HTERT RPE-1 (cell line): Measurements from ENCODE around the gene MAGI1.

Experiments used
- in situ Hi-C: fragments of 300-500 bp; cut with MboI; formaldehyde crosslinking; loops from 4 replicates; pipeline ENCODE4 v1.14.3; 2020; ENCODE audit warnings: low sequenced_read_pairs

Gene MAGI1

DNA sequence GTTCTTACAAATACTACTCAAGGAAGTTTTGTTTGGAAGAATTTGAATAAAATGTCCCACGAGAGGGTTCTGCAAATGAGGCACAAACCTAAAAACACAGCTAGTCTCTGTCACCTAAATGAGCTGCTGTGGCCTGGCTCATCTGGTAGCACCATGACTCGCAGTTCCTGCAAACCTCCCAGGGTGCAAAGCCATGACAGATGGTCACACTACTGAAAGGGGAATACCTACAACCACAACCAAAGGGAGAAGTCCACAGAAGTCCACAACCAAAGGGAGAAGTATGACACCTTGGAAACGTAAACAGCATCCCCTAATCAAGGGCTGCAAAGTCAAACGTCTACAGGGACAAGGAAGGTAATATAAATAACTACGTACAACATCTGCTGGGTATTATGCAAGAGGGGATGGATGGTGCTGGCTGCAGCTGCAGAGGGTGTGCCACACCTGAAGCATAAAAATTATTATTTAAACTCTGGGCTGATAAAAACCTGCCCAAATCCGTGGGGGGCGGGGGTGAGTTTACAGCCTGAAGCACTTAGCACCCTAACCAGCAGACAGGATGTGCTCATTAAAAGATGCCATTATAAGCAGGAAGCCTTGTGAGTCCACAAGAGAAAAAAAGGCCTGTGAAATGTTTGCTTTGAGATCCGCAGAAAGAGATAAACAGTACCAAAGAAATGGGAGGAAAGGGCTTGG lies 184.0 kb downstream of the MAGI1 start:
- in situ Hi-C loops: no loop called here

DNA sequence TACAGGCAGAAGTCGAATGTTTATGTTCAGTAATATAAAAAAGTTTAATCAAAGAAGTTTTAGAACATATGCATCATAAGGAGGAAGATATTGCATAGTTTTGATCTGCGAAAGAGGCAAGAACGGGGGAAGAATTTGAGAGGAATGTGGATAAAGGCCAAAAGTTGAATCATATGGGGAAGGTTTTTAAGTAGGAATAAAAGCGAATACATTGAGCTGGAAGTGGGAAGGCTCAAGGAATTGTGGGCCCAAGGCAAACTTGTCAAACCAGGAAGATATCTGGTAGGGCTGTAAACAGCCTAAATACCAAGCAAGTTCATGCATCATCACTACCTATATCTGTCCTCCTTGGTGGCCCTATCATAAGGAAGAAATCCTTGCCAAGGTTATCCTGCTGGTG lies 186.9 kb downstream of the MAGI1 start:
- in situ Hi-C loops: no loop called here

DNA sequence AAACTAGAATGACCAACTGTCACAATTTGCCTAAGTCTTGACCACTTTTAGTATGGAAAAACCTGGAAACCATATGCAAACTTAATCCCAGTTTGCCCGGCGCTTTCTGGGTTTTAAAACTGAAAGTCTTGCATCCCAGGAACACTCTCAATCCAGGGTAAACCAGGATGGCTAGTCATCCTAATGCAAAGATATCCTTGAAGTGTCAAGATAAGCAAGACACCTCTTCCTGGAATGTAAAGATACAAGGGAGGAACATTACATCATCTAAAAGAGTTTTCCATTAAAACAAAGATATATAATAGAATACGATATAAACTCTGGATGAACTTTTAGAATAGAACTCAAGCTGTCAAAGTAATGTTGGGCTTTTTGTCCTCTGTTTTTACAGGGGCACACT lies 188.5 kb downstream of the MAGI1 start:
- in situ Hi-C loops: no loop called here

DNA sequence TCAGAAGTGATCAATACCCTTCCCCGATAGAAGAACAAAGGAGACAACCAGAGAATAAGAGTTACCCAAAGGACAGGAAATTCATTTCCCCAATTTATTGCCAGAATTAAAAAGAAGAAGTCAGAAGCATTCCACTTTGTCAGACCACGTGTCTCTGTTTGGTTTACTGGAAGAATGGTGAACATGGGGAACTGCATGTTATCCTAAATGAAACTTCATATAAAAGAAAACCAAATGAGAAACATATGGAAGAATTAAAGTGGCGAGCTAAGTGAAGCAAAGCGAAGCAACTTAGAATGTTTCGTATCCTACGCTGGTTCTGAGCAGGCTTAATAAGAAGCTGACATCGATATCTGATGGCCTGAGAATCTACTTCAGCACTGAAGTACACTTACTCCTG lies 190.7 kb downstream of the MAGI1 start:
- in situ Hi-C loops: no loop called here

DNA sequence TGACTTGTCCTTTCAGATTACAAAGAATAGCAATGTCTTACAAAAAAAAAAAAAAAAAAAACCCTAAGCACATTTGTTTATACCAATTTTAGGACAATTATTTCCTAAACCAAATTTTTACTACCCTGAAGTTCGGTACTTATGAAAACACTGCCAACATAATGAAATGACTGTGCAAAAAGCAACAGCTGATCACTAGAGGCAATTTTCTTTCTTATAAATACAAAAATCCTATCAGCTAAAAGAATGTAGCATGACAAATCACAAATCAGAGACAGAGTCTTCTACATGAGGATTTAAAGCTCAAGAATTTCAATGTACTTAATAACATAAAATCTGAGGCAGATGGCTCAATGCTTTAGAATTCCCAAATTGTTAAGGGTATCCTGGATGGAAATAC lies 191.8 kb downstream of the MAGI1 start:
- in situ Hi-C loops: no loop called here

DNA sequence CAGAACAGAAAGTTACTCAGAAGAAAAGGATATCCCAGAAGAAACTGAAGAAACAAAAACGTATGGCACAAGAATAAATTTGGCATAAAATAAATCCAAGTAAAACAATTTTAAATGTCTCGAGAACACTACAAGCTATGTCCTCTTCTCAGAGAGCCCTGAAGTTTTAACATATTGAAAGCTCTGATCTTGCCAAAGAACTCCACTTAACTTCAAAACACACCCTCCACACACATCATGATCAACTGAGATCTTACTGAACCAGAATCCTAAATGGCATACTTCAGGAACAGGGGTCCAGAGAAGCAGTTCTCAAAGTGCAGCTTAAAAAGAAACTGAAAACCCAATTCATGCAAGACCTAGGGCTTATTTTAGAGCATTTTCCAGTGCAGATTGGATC lies 194.3 kb downstream of the MAGI1 start:
- in situ Hi-C loops: no loop called here

DNA sequence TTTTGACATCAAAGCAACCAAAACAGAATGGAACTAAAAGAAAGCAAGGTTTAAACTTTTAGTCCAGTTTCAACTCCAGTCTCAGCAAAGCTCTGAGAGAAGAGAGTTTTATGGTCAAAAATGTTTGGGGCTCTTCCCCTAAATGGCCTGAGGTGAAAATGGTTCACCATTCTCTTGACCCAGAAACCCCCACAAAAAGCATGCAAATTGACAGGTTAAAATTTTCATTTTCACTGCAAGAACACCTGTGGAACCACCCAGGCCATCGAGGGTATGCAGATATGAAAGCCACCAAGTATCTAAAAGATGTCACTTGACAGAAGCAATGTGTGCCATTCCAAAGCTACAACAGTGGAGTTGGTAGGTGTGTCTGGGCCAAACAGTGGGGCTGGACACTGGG lies 195.0 kb downstream of the MAGI1 start:
- in situ Hi-C loops: no loop called here

DNA sequence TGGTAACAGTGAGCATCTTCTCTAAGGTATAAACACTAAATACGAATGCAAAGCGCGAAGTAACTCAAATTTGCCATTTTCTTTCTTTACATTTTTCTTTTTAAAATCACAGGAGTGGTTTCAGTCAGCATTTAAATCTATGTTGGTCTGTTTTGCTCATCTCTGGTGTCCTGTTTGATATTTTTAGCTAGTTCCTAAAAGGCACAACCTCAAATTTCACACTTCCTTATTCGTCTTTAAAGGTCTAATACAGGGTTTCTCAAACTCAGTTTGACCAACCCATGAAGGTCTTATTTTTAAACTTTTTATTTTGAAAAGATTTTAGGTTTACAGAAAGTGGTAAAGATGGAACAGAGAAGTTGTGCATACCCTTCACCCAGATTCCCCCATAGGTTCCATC lies 201.1 kb downstream of the MAGI1 start:
- in situ Hi-C loops: no loop called here

DNA sequence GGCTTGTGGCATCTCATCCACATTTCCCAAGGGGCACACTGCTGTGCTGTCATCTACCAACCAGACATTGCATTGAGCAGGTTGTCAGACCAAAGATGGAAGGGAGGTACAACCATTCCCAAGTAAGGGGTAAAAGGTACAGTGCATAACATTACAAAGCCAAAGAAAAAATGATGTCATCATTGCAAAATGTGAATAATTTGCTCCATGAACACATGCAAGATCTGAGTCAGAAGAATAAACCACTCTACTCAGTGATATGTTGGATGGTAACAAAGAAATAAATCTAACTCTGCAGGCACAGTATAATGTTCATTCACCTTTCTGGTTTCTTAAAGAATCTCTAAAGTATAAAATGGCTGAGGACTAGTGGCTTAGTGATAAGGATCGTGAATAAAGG lies 202.7 kb downstream of the MAGI1 start:
- in situ Hi-C loops: no loop called here

DNA sequence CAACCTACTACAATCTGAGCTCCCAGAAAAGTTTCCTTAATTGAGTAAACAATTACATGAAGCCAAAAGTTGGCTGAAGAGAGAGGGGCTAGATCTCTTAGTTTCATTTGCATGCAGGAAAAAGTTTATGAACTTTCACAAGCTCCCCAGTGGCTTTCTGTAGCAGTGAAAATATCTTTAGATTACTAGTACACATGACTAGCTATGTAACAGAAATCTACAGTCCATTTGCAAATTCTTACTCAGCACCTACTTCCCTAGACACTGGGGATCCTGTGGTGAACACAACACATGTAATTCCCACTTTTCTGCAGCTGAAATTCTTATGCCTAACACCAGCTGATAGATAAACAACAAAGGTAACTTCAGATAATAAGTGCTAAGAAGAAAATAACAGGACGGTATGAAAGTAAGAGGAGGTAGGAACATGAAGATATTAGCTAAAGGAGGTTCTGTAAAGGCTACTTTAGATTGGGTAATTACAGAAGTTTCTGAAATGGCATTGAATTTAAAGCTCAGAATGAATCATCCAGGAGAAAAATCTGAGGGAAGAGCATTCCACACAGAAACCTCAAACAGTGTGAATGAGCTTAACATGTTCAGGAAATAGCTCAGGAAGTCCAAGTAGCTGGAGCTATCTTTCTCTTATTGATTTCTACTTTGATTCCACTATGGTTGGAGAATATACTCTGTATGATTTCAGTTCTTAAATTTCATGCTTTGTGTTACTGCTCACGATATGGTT lies 204.8 kb downstream of the MAGI1 start:
- in situ Hi-C loops: no loop called here

DNA sequence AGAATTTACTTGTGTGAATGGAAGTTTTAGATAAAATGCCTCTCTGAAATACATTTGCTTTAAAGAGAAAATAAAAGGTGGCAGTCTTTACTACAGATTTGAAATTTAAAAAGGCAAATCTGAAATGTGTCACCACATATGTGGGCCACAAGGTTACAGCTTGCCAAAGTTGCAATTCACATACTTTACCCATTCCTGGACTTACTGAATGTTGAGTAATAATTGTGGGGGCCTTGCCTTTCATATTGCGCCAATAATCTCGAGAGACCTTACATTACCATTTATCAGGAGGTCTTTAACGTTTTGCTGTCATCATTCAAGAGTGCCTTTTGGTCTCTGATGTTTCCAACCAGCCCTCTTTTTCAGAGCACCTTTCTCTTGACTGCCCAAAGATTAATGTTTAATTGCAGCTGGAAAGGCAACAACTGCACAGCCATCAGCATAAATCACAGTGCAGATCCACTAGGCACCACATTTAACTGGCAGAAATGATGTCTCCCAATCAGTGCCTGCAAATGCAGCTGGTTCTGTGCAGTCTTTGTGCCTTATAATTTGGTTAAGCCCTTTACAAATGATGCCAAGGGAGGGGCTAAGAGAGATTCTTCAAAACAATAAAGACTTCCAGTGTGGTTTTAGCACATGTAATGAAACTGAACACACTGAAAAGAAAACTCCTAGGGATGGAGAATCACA lies 206.8 kb downstream of the MAGI1 start:
- in situ Hi-C loops: no loop called here

DNA sequence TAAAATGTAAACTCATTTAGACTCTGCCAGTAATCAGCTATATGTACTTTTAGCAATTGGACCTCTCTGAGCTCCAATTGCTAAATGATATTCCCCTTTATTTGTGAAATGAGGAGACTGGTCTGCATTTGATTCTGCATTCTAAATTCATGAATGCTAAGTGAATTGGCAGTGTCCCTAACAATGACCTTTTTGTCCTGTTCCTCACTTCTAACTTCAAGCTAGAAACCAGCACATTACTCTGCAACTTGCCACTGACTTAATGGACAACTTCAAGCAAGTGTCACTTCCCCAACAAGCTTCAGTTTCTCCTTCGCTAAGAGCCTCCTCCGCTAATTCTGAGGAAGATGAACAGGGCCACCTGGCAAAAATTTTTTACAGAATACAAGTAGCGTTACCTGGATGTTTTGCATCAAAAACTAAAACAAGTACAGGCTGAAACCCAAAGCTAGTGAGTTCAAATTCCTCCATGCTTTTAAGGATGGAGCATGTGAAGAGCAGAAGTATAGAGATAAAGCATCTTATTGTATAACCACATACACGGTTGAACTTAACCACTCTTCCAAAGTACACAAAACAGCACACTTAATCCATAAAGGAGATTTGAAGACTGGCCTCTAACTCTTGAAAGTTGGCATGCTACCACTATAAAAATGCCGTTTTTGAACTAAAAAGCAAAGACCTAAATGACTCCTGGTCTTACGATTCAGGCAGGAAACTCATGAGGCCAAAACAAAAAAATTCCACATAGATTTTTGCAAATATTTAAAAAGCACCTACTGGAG lies 207.6 kb downstream of the MAGI1 start:
- in situ Hi-C loops: no loop called here

DNA sequence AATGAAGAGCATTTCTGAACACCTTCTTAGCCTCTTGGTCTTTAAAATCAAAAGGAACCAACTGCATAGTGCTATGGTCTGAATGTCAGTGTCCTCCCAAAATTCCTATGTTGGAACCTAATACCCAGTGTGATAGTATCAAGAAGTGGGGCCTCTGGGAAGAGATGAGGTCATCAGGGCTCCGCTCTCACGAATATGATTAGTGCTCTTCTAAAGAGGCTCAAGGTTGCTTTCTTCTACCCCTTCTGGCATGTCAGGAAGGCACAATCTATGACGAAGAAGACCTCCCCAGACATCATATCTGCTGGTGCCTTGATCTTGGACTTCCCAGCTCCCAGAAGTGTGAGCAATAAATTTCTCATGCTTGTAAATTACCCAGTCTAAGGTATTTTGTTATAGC lies 209.5 kb downstream of the MAGI1 start:
- in situ Hi-C loops: no loop called here

DNA sequence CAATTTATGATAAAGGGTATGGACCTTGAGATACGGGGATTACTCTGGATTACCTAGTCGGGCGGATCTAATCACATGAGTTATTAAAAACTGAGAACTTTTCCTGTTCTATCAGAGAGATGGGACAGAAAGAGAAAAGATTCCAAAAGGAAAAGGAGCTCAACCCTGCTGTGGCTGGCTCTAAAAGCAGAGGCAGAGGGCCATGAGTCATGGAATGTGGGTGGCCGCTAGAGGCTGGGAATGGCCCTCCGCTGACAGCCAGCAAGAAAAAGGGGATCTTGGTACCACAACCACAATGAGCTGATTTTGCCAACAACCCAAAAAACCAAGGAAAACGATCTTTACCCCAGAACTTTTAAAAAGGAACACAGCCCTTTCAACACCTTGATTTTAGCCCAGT lies 210.0 kb downstream of the MAGI1 start:
- in situ Hi-C loops: no loop called here

DNA sequence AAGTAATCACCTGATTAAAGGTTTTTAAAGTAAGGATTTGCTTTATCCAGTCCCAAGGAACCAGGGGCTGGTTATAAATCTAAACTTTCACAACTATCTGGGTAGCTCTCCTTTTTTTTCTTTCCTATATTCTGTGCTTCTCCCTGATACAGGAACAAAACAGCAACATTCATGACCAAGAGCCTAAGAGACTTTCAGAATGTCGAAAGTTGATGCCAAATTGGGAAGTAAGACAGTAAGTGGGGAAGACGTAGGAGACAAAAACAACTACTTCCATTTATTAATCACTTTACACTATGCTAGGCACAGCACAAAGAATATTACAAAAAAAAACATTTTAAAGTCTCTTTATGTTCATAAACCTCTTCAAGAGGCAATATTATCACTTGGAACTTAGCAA lies 211.6 kb downstream of the MAGI1 start:
- in situ Hi-C loops: no loop called here

DNA sequence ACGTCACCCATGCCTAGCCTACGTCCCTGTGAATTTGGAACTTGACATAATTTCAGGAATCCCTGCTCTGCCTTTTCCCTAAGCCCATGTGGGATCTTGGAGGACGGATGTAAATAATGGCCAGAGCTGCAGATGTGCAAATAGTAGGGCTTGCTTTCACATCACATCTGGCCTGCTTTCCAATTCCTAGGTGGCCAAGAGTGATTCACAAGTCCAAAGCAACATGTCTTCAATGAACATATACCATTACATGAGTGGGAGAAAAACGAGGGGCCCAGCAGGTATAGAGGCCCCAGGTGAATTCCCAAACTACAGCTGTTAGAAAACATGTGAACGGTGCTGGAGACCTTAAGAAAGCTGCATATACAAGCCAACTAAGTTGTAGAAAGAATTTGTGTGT lies 214.6 kb downstream of the MAGI1 start:
- in situ Hi-C loops: no loop called here

DNA sequence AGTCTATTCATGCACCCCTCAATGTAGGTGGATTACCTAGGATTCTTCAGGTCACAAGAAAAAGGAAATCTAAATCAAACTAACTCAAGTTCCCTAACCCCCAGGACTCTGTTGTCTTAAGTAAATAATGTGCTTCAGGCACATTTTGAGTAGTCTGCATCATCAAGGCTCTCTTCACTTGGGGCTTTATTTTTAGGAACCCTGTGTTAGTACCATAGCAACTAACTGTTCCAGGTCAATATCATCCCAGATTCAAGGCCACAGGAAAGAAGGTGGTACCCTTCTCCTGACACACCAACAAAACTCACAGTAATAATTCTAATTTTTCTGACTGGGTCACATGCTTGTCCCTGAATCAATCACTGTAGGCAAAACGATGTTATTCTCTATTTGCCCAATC lies 218.1 kb downstream of the MAGI1 start:
- in situ Hi-C loops: no loop called here

DNA sequence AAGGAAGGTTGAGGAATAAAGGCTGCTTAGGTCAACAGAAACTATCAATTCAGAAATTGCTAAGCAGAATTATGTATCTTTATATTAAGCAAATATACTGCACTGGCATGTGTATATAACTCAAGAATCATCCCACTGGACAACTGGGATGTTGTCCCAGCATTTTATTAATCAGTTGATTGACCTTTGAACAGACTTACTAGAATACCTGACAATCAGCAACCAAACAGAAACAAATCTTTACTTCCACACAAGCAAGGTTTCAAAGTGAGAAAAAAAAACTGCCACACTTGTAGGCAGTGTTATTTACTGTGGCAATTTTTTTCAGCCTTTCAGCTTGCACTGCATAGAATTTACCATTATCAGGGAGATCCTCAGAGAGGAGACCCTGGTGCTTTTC lies 218.8 kb downstream of the MAGI1 start:
- in situ Hi-C loops: no loop called here

DNA sequence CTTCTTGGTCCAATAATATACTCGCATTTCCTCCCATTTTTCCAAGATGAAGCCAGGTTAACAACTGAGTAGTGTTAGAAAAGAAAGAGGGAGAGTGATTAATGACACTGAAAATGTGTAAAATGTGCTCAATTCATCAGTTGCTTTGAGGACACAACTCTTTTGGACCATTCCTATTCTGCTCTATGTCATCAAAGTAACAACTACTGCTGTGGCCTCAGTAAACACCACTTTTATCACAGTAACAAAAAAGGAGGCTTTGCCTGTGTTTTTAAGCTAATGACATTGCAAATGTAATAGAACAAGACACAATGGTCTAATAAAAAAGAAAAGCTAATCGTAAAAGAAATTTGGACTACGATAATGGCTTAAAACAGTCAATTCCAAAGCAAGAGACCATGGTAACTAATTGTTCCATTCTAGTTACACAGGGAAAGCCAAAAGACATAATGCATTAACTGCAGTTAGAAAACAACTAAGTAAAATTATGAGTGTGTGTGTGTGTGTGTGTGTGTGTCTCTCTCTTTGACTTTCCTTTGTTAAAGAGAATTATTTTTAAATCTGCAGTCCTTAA lies 221.1 kb downstream of the MAGI1 start:
- in situ Hi-C loops: no loop called here

DNA sequence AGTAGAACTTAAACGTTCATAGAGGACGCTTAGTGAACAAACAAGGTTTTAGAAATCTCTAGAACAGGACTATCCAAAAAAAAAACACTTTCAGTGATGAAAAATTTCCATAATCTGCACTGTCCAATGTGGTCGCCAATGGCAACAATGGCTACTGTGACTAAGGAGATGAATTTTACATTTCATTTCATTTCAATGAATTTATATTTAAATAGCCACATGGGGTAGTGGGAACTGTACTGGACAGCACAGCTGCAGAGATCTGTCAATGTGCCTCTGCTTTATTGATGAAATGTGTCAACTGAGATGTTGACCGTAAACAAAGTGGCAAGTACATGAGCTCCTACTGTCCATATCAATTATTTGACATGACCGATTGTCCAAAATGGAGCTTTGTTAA lies 222.5 kb downstream of the MAGI1 start:
- in situ Hi-C loops: no loop called here
